Common myeloid progenitor, CD34-positive (primary cell): Measurements from ENCODE around the gene CTBP2.

Experiments
- CTCF ChIA-PET: fragments of 350-600 bp; sonication (Branson Sonifier 250); formaldehyde crosslinking; loops from one replicate; lab custom pipeline; 2021; ENCODE audit warnings: antibody characterized with exemption; lab: Charles Lee
- POLR2A ChIA-PET: fragments of 350-600 bp; sonication (Branson Sonifier 250); formaldehyde crosslinking; loops from one replicate; lab custom pipeline; 2021; ENCODE audit warnings: antibody characterized with exemption; lab: Charles Lee
- DNase-seq, 3 donors: peaks; one replicate each; pipeline versions ENCODE4 v3.0.0 to v3.0.0-alpha.2; 2013
- H3K27ac ChIP-seq, 2 experiments: 1 replicate in 1 of 2; 2 replicates in 1 of 2; pipeline ENCODE4 v1.7.0; 2013; ENCODE audit warnings: inconsistent platforms in 2 of 2, low read length in 2 of 2, mild to moderate bottlenecking in 2 of 2, low read depth in 1 of 2, moderate library complexity in 1 of 2; ENCODE audit not compliant: severe bottlenecking in 2 of 2, insufficient read depth in 1 of 2, poor library complexity in 1 of 2
- H3K27me3 ChIP-seq, 5 experiments: replicated peaks in 2 of 5; 1 replicate in 3 of 5; 2 replicates in 2 of 5; pipeline versions ENCODE4 v1.6.1 to v1.7.0; 2013; ENCODE audit warnings: low read length in 4 of 5, mild to moderate bottlenecking in 2 of 5, moderate library complexity in 2 of 5, inconsistent platforms in 1 of 5; ENCODE audit not compliant: insufficient read depth in 5 of 5, control insufficient read depth in 4 of 5
- H3K36me3 ChIP-seq, 4 experiments: 1 replicate in 2 of 4; 2 replicates in 2 of 4; pipeline versions ENCODE4 v1.6.1 to v1.7.0; 2013; ENCODE audit warnings: low read length in 3 of 4, control low read depth in 1 of 4, mild to moderate bottlenecking in 1 of 4; ENCODE audit not compliant: control insufficient read depth in 4 of 4, insufficient read depth in 4 of 4
- H3K4me1 ChIP-seq, 4 experiments: 1 replicate in 3 of 4; 2 replicates in 1 of 4; pipeline versions ENCODE4 v1.6.1 to v1.7.1; 2013; ENCODE audit warnings: low read length in 3 of 4, mild to moderate bottlenecking in 3 of 4, control low read depth in 1 of 4, inconsistent platforms in 1 of 4, moderate library complexity in 1 of 4; ENCODE audit not compliant: control insufficient read depth in 4 of 4, insufficient read depth in 4 of 4; ENCODE audit errors: control extremely low read depth in 1 of 4
- H3K4me3 ChIP-seq, 7 experiments: 1 replicate in 4 of 7; 2 replicates in 3 of 7; pipeline versions ENCODE4 v1.5.1 to v1.7.0; 2013; ENCODE audit warnings: mild to moderate bottlenecking in 7 of 7, low read length in 6 of 7, moderate library complexity in 6 of 7, inconsistent platforms in 2 of 7, low read depth in 2 of 7, control low read depth in 1 of 7; ENCODE audit not compliant: insufficient read depth in 4 of 7, control insufficient read depth in 1 of 7; ENCODE audit errors: extremely low read depth in 1 of 7
- H3K9me3 ChIP-seq, 5 experiments: 1 replicate in 4 of 5; 2 replicates in 1 of 5; pipeline versions ENCODE4 v1.6.1 to v1.7.1; 2013; ENCODE audit warnings: low read length in 4 of 5, mild to moderate bottlenecking in 2 of 5, inconsistent platforms in 1 of 5, low read depth in 1 of 5, moderate library complexity in 1 of 5; ENCODE audit not compliant: control insufficient read depth in 4 of 5, insufficient read depth in 2 of 5; ENCODE audit errors: control extremely low read depth in 1 of 5
- WGBS: methylation state at CpG from one replicate; pipeline ENCODE4 v1.1.5; 2013; ENCODE audit not compliant: insufficient coverage; 5-methylcytosine and 5-hydroxymethylcytosine counted together

The CTBP2 gene

DNA sequence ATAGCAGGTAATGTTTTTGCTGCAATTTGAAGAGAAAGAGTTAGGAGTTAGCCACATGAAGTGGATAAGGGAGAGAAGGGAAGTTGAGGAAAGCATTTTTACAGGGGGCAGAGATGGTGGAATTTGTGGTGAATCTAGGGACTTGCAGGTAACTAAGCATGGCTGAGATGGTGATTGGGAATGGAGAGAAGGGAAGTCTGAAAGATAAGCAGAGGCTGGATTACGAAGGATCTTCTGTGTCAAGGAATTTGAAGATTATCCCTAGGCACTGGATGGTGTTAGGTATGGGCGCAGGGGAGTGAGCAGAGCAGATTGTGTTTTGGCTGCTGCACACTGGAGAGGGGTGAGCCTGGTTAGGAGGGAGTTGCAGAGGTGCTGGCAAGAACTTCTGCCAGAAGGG, 193.1 kb downstream of the CTBP2 start:
- no peak overlapping the region for H3K27ac ChIP-seq
- peaks cover 0 to 3% (median 0%) of the 10 kb centered on the region in 4 experiments for H3K4me1 ChIP-seq
- H3K4me3 ChIP-seq, result no peak overlapping the region
- no peaks in the 10 kb centered on the region for H3K9me3 ChIP-seq
- ChIA-PET POLR2A (no interaction called here), CTCF (no interaction called here)
- DNase-seq, result no peak
- WGBS, result 95% methylated on average over 2 of the region's 2 CpGs
- H3K27me3 ChIP-seq, result no peaks in the 10 kb centered on the region
- H3K36me3 ChIP-seq, result peaks cover 7 to 33% (median 24%) of the 10 kb centered on the region in 4 experiments

GRCh38 chr10:124966008-124966407, 194.4 kb downstream of the CTBP2 start:
- H3K4me3 ChIP-seq, result no peak overlapping the region
- H3K27ac ChIP-seq, result no peak overlapping the region
- no peaks in the 10 kb centered on the region for H3K27me3 ChIP-seq
- peaks cover 0 to 3% (median 0%) of the 10 kb centered on the region in 4 experiments for H3K4me1 ChIP-seq
- WGBS, result 100% methylated on average over 2 of the region's 5 CpGs
- DNase-seq, result no peak
- ChIA-PET CTCF (no interaction called here), POLR2A (no interaction called here)
- no peaks in the 10 kb centered on the region for H3K9me3 ChIP-seq
- H3K36me3 ChIP-seq, result peaks cover 2 to 35% (median 23%) of the 10 kb centered on the region in 4 experiments

- CTCF ChIA-PET, result interaction anchor here (1.1 kb wide), 1 partner anchor 9 kb away, joined by 3 read pairs; no protein-coding TSS in a partner anchor
- Histone ChIP-seq H3K27ac (no peak overlapping the region), H3K36me3 (peaks cover 0 to 28% (median 17%) of the 10 kb centered on the region in 4 experiments), H3K9me3 (no peaks in the 10 kb centered on the region), H3K4me1 (peaks cover 0 to 3% (median 0%) of the 10 kb centered on the region in 4 experiments), H3K4me3 (no peak overlapping the region), H3K27me3 (no peaks in the 10 kb centered on the region)
- no peak for DNase-seq
- POLR2A ChIA-PET, result no interaction called here
- 94% methylated on average over 2 of the region's 7 CpGs for WGBS
Observed at GRCh38 chr10:124963866-124964720, 196.3 kb downstream of the CTBP2 start.

- ChIA-PET POLR2A (no interaction called here), CTCF (interaction anchor here (0.6 to 1.0 kb wide), 3 partner anchors 9 to 41 kb away, joined by 3 to 4 read pairs (median 3); no protein-coding TSS in a partner anchor)
- Histone ChIP-seq H3K27ac (no peak overlapping the region), H3K36me3 (peaks cover 0 to 15% (median 11%) of the 10 kb centered on the region in 4 experiments), H3K27me3 (no peaks in the 10 kb centered on the region), H3K4me3 (no peak overlapping the region), H3K9me3 (no peaks in the 10 kb centered on the region), H3K4me1 (peaks cover 3 to 6% (median 4%) of the 10 kb centered on the region in 4 experiments)
- no CpG with 5 or more reads among the region's 3 CpGs for WGBS
- DNase-seq, result no peak
Observed at GRCh38 chr10:124962421-124962820, 197.9 kb downstream of the CTBP2 start.

DNA sequence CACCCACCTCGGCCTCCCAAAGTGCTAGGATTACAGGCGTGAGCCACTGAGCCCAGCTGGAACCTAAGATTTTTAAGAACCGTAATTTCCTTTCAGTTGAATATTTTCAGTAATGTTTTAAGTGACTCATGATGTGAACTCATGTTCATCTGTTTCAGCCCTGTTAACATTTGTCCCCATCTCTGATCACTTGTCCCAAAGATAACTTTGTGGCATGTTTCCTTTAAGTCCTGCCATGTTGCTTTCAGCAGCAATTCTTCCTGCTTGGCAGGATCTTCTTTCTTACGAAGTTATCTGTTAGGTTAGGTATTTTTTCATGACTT, 199.2 kb downstream of the CTBP2 start:
- H3K4me3 ChIP-seq, result no peak overlapping the region
- 100% methylated on average over 1 of the region's 4 CpGs for WGBS
- CTCF ChIA-PET, result no interaction called here
- POLR2A ChIA-PET, result no interaction called here
- no peak for DNase-seq
- H3K4me1 ChIP-seq, result peaks cover 4 to 14% (median 12%) of the 10 kb centered on the region in 4 experiments
- H3K9me3 ChIP-seq, result no peaks in the 10 kb centered on the region
- no peaks in the 10 kb centered on the region for H3K27me3 ChIP-seq
- H3K36me3 ChIP-seq, result peaks cover 0 to 5% (median 2%) of the 10 kb centered on the region in 4 experiments
- no peak overlapping the region for H3K27ac ChIP-seq

- Histone ChIP-seq H3K27me3 (no peaks in the 10 kb centered on the region), H3K4me3 (no peak overlapping the region), H3K27ac (no peak overlapping the region), H3K36me3 (peaks cover 0 to 2% (median 0%) of the 10 kb centered on the region in 4 experiments), H3K9me3 (no peaks in the 10 kb centered on the region), H3K4me1 (peaks cover 4 to 14% (median 12%) of the 10 kb centered on the region in 4 experiments)
- CTCF ChIA-PET, result no interaction called here
- POLR2A ChIA-PET, result no interaction called here
- DNase-seq, result no peak
- 100% methylated on average over 1 of the region's 3 CpGs for WGBS
Observed at GRCh38 chr10:124959564-124959963, 200.8 kb downstream of the CTBP2 start.

DNA sequence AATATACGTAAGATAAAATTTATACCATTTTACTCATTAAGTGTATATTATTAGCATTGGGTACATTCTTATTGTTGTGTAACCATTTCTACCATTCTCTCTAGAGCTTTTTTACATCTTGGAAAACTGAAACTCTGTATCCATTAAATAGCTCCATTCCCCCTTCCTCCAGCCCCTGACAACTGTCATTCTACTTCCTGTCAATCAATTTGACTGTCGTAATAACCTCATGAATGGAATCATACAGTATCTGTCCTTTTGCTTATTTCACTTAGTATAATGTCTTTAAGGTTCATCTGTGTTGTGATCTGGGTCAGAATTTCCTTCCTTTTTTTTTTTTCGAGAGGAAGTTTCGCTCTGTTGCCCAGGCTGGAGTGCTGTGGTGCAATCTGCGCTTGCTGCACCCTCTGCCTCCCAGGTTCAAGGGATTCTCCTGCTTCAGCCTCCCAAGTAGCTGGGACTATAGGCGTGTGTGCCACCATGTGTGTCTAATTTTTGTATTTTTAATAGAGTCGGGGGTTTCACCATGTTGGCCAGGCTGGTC, 202.9 kb downstream of the CTBP2 start:
- Histone ChIP-seq H3K4me1 (peaks cover 4 to 13% (median 10%) of the 10 kb centered on the region in 4 experiments), H3K4me3 (peak overlapping the region in 1 of 7 experiments; percentile 33), H3K36me3 (peaks cover 0 to 5% (median 0%) of the 10 kb centered on the region in 4 experiments), H3K9me3 (no peaks in the 10 kb centered on the region), H3K27me3 (no peaks in the 10 kb centered on the region), H3K27ac (no peak overlapping the region)
- peak in 2 of 3 donors; percentile 10 to 15 for DNase-seq
- WGBS, result 64% methylated on average over 3 of the region's 7 CpGs
- ChIA-PET POLR2A (no interaction called here), CTCF (interaction anchor here (0.9 to 1.3 kb wide), 2 partner anchors 42 to 54 kb away, joined by 3 read pairs; no protein-coding TSS in a partner anchor)
